GM12878 (cell line): ENCODE results near the gene GLB1L2. TPM values are rescaled to one million over a fixed set of nuclear protein-coding genes. Genes with fewer than 3 reads are reported as not detected.

ENCODE experiments used
- ATAC-seq: fragments of 200-7000 bp; cut with Tn5 transposase; 3 replicates; pipeline ENCODE4 v1.9.1; 2020; ENCODE audit warnings: mild to moderate bottlenecking, moderate library complexity
- BruUV-seq: library from RNA; stranded (reverse); fragments of 400-500 nt; replicated peaks from 2 replicates; lab custom pipeline; 2021; lab: Mats Ljungman, UMichigan
- CTCF ChIA-PET: fragments of 300-600 bp; sonication (Branson Sonifier 250); formaldehyde crosslinking; extraction: SDS; loops from one replicate; lab custom pipeline; 2021; ENCODE audit warnings: inconsistent platforms; lab: Yijun Ruan, JAX
- POLR2A ChIA-PET: fragments of 350-600 bp; formaldehyde crosslinking; extraction: SDS; loops from one replicate; lab custom pipeline; 2021; ENCODE audit warnings: inconsistent platforms; lab: Charles Lee
- RAD21 ChIA-PET: fragments of 300-600 bp; sonication (Branson Sonifier 250); formaldehyde crosslinking; loops from one replicate; lab custom pipeline; 2023; ENCODE audit warnings: antibody characterized with exemption; ENCODE audit not compliant: unreplicated experiment; lab: Charles Lee
- SMC1A ChIA-PET: fragments of 300-600 bp; sonication (Branson Sonifier 250); formaldehyde crosslinking; loops from one replicate; lab custom pipeline; 2023; ENCODE audit not compliant: unreplicated experiment, uncharacterized antibody; lab: Charles Lee
- DNase-seq: peaks from one replicate; pipeline ENCODE4 v3.0.0-alpha.2; 2011; ENCODE audit warnings: low read depth, low spot score
- FAIRE-seq: peaks from 3 replicates; lab custom pipeline; 2011; peaks lifted over from hg19 to GRCh38; lab: Jason Lieb, UNC
- H2AFZ ChIP-seq: 2 replicates; pipeline ENCODE4 v1.6.0; 2011; ENCODE audit warnings: low read depth, low read length, control low read depth; ENCODE audit not compliant: control insufficient read depth
- H3K27ac ChIP-seq: 2 replicates; pipeline ENCODE4 v1.5.1; 2011; ENCODE audit warnings: control low read depth; ENCODE audit not compliant: control insufficient read depth, insufficient read depth
- H3K27me3 ChIP-seq, 2 experiments: replicated peaks in 1 of 2; 2 replicates each; pipeline versions ENCODE4 v1.6.0 to v1.6.1; 2011; ENCODE audit warnings: low read length in 1 of 2; ENCODE audit not compliant: control insufficient read depth in 2 of 2, insufficient read depth in 2 of 2
- H3K36me3 ChIP-seq, 2 experiments: 2 replicates each; pipeline ENCODE4 v1.5.1; 2011; ENCODE audit warnings: low read length in 1 of 2; ENCODE audit not compliant: control insufficient read depth in 2 of 2, insufficient read depth in 2 of 2
- H3K4me1 ChIP-seq: 2 replicates; pipeline ENCODE4 v1.6.1; 2011; ENCODE audit warnings: mild to moderate bottlenecking, low read length, moderate library complexity, mixed read lengths; ENCODE audit not compliant: control insufficient read depth, insufficient read depth
- H3K4me2 ChIP-seq: 2 replicates; pipeline ENCODE4 v1.6.0; 2011; ENCODE audit warnings: control low read depth; ENCODE audit not compliant: control insufficient read depth, insufficient read depth
- H3K4me3 ChIP-seq: fragments of 200-600 bp; sonication (generic); 2 replicates; pipeline ENCODE4 v1.5.1; 2016
- H3K79me2 ChIP-seq: 2 replicates; pipeline ENCODE4 v1.6.0; 2011; ENCODE audit warnings: low read length; ENCODE audit not compliant: control insufficient read depth, insufficient read depth
- H3K9ac ChIP-seq: 2 replicates; pipeline ENCODE4 v1.8.0; 2011; ENCODE audit warnings: low read length, control low read depth, mixed read lengths; ENCODE audit not compliant: control insufficient read depth, insufficient read depth
- H3K9me3 ChIP-seq: replicated peaks from 3 replicates; pipeline ENCODE4 v1.5.1; 2011; ENCODE audit warnings: mild to moderate bottlenecking, low read length; ENCODE audit not compliant: control insufficient read depth, insufficient read depth
- H4K20me1 ChIP-seq: 2 replicates; pipeline ENCODE4 v1.6.0; 2011; ENCODE audit not compliant: control insufficient read depth, insufficient read depth
- RAD21 ChIP-seq: IDR thresholded peaks from 2 replicates; pipeline ENCODE4 v1.6.1; 2011; ENCODE audit warnings: mild to moderate bottlenecking, low read depth, low read length, moderate library complexity; ENCODE audit not compliant: insufficient read depth
- ZNF622 ChIP-seq: fragments of 450-650 bp; IDR thresholded peaks from 2 replicates; pipeline ENCODE4 v1.6.1; 2017; ENCODE audit warnings: mild to moderate bottlenecking, inconsistent platforms
- WGBS: methylation state at CpG from one replicate; pipeline ENCODE4 v1.1.6; 2016; ENCODE audit warnings: low lambda C conversion rate; ENCODE audit not compliant: insufficient replicate concordance, insufficient coverage; ENCODE audit errors: missing lambda C conversion rate; 5-methylcytosine and 5-hydroxymethylcytosine counted together
- in situ Hi-C: fragments of 300-500 bp; cut with MboI; formaldehyde crosslinking; loops from 9 replicates; pipeline ENCODE4 v1.14.3; 2018; ENCODE audit warnings: mixed read lengths
- intact Hi-C: fragments of 100-400 bp; cut with micrococcal nuclease; formaldehyde crosslinking; loops from one replicate; pipeline ENCODE4 v1.14.2; 2022; ENCODE audit not compliant: unreplicated experiment
- polyA plus RNA-seq, 11 experiments: library from polyadenylated mRNA; depleted of rRNA in 4 of 11; unstranded in 6 of 11; stranded (reverse) in 5 of 11; fragments of >200 nt; fragmentation: Nextera tagmentation in 4 of 11; fragmentation: Illumina TruSeq in 1 of 11; extraction: Ambion mirVana in 4 of 11; extraction: Trizol in 1 of 11; gene quantifications; 1 replicate in 1 of 11; 2 replicates in 10 of 11; pipeline versions ENCODE4 v1.2.1 to v1.2.3, GENCODE V29; 2011 to 2016; ENCODE audit warnings: inconsistent platforms in 2 of 11, missing spikeins in 2 of 11, low read depth in 1 of 11
- total RNA-seq, 4 experiments: library from RNA; depleted of rRNA in 3 of 4; stranded (reverse); fragments of >200 nt in 3 of 4; fragmentation: Illumina TruSeq in 1 of 4; extraction: Trizol in 1 of 4; gene quantifications; 2 replicates each; pipeline versions ENCODE4 v1.2.1 to v1.2.3, GENCODE V29; 2013 to 2021
- TF ChIP-seq, protein P1 (sequence below): fragments of 450-650 bp; formaldehyde crosslinking; IDR thresholded peaks from 2 replicates; pipeline ENCODE4 v1.4.0; 2020; ENCODE audit warnings: mild to moderate bottlenecking, moderate library complexity

The GLB1L2 gene
- total and polyA plus RNA-seq, 10 of the 15 experiments (the other 5 are each of a cell fraction or from before 2014, with no cell fraction given), result 0.04 to 0.85 (median 0.49) TPM

DNA sequence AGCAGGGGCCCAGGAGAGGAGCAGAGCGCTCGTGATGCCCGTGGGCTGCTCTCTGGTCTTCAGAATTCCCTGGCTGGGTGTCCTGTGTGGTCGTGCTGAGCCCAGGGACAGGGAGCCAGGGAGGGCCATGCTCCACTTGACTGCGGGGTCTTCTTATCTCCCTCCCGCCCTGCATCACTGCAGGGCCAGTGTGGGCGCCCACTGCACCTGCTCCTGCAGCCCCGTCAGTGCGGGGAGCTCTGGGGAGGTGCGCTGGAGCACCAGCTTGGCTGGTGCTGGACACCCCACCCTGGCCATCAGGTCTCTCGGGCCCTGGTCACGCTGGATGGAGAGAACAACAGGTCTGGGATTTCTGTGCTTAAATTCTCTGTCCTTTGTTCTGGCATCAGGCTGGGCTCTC is 48.4 kb downstream of the GLB1L2 start:
- intact Hi-C loops (no loop called here), in situ Hi-C loops (no loop called here)
- FAIRE-seq (no peak), ATAC-seq (no peak), DNase-seq (no peak)
- no peak overlapping the region for H3K4me2 ChIP-seq
- H3K4me1 ChIP-seq, result no peaks in the 10 kb centered on the region
- no TSS peak for BruUV-seq
- no peak overlapping the region for H3K27ac ChIP-seq
- no peaks in the 10 kb centered on the region for H3K9me3 ChIP-seq
- peaks cover 0 to 1% of the 10 kb centered on the region in 2 experiments; a peak in 3 of 4 replicates for H3K27me3 ChIP-seq
- H3K79me2 ChIP-seq, result no peaks in the 10 kb centered on the region
- no peak for TF ChIP-seq ZNF622
- 23% methylated on average over 10 of the region's 12 CpGs for WGBS
- H2AFZ ChIP-seq, result no peak overlapping the region
- POLR2A ChIA-PET, result no interaction called here
- no peak overlapping the region for H3K4me3 ChIP-seq
- CTCF ChIA-PET, result no interaction called here
- H4K20me1 ChIP-seq, result no peaks in the 10 kb centered on the region
- H3K9ac ChIP-seq, result no peak overlapping the region
- SMC1A ChIA-PET, result no interaction called here
- RAD21 ChIA-PET, result no interaction called here
- no peaks in the 10 kb centered on the region for H3K36me3 ChIP-seq

DNA sequence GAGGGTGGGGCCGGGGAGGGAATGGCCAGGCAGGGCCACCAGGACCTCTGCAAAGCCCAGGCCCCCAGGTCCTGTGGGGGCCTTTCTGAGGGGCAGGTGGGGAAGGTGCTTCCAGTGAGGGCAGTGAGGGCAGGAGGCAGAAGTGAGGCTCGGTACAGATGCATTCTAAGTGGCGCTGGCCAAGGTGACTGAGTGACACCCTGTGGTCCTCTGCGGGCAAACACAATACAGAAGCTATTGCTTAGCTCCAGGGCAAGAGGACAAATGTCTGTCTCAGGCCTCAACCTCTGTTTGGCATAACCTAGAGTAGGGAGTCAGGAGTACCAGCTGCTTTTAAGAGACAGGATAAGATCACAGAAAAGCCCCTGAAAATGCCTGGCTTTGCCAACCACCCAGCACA is 49.0 kb downstream of the GLB1L2 start:
- DNase-seq (no peak), FAIRE-seq (no peak), ATAC-seq (peak; percentile 30; the same call in 1 of the 3 replicates)
- Histone ChIP-seq H2AFZ (no peak overlapping the region), H3K9me3 (no peaks in the 10 kb centered on the region), H3K4me1 (no peaks in the 10 kb centered on the region), H3K79me2 (no peaks in the 10 kb centered on the region), H3K36me3 (no peaks in the 10 kb centered on the region), H3K9ac (no peak overlapping the region), H3K27ac (no peak overlapping the region), H4K20me1 (no peaks in the 10 kb centered on the region), H3K4me3 (no peak overlapping the region), H3K27me3 (no peaks in the 10 kb centered on the region; a peak in 2 of 4 replicates), H3K4me2 (no peak overlapping the region)
- CTCF ChIA-PET, result no interaction called here
- POLR2A ChIA-PET, result no interaction called here
- 16% methylated on average over 4 of the region's 4 CpGs for WGBS
- intact Hi-C loops, result no loop called here
- in situ Hi-C loops, result no loop called here
- TF ChIP-seq RAD21, result 0 out of 2 replicates have a peak, but pooled peaks have one; percentile 20
- TF ChIP-seq, protein P1, sequence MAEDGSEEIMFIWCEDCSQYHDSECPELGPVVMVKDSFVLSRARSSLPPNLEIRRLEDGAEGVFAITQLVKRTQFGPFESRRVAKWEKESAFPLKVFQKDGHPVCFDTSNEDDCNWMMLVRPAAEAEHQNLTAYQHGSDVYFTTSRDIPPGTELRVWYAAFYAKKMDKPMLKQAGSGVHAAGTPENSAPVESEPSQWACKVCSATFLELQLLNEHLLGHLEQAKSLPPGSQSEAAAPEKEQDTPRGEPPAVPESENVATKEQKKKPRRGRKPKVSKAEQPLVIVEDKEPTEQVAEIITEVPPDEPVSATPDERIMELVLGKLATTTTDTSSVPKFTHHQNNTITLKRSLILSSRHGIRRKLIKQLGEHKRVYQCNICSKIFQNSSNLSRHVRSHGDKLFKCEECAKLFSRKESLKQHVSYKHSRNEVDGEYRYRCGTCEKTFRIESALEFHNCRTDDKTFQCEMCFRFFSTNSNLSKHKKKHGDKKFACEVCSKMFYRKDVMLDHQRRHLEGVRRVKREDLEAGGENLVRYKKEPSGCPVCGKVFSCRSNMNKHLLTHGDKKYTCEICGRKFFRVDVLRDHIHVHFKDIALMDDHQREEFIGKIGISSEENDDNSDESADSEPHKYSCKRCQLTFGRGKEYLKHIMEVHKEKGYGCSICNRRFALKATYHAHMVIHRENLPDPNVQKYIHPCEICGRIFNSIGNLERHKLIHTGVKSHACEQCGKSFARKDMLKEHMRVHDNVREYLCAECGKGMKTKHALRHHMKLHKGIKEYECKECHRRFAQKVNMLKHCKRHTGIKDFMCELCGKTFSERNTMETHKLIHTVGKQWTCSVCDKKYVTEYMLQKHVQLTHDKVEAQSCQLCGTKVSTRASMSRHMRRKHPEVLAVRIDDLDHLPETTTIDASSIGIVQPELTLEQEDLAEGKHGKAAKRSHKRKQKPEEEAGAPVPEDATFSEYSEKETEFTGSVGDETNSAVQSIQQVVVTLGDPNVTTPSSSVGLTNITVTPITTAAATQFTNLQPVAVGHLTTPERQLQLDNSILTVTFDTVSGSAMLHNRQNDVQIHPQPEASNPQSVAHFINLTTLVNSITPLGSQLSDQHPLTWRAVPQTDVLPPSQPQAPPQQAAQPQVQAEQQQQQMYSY, result no peak
- no TSS peak for BruUV-seq
- SMC1A ChIA-PET, result no interaction called here
- RAD21 ChIA-PET, result no interaction called here
